ENCODE data around the gene SIRT4. TPM values are rescaled to one million over a fixed set of nuclear protein-coding genes. Genes with fewer than 3 reads are reported as not detected.

Gene SIRT4
- total and polyA plus RNA-seq, 2 of the 13 experiments (the other 11 are each of a cell fraction or from before 2014, with no cell fraction given), result 3.4 to 5.8 TPM

GRCh38 chr12:120317224-120318105 is 15.3 kb downstream of the SIRT4 start (continued):
- TF ChIP-seq HMGXB4 (CRISPR knock-in tag; IDR thresholded peaks at IDR 0.05; ENCODE audit: borderline replicate concordance in 1 of 2, low read depth in 1 of 2) (peak; percentile 75 to 92), IRF2 (CRISPR knock-in tag; IDR thresholded peaks at IDR 0.05) (peak; percentile 68; the same call in 1 of the 2 replicates), ZNF30 (CRISPR knock-in tag; IDR thresholded peaks at IDR 0.05) (no peak), SP4 (CRISPR knock-in tag; IDR thresholded peaks at IDR 0.05) (peak; percentile 80), ZHX1 (CRISPR knock-in tag; IDR thresholded peaks at IDR 0.05; ENCODE audit: low read depth) (no peak), MED1 (CRISPR knock-in tag; IDR thresholded peaks at IDR 0.05) (peak; percentile 69), THAP7 (CRISPR knock-in tag; IDR thresholded peaks at IDR 0.05) (peak; percentile 89), GFI1 (CRISPR knock-in tag; IDR thresholded peaks at IDR 0.05; ENCODE audit: borderline replicate concordance) (peak; percentile 58; the same call in 1 of the 2 replicates), RAD21 (CRISPR knock-in tag; IDR thresholded peaks at IDR 0.05) (0 out of 2 replicates have a peak, but pooled peaks have one; percentile 30), LRRFIP1 (CRISPR knock-in tag; conservative IDR thresholded peaks at IDR 0.05) (0 out of 2 replicates have a peak, but pooled peaks have one; percentile 48), TEAD3 (CRISPR knock-in tag; optimal IDR thresholded peaks at IDR 0.05; ENCODE audit: borderline replicate concordance) (peak; percentile 51), KMT2B (CRISPR knock-in tag; IDR thresholded peaks at IDR 0.05) (peak; percentile 75; the same call in 1 of the 2 replicates), SRF (IDR thresholded peaks at IDR 0.05; ENCODE audit: low read depth, low read length) (no peak), TGIF2 (CRISPR knock-in tag; IDR thresholded peaks at IDR 0.05) (no peak), ZNF224 (CRISPR knock-in tag; IDR thresholded peaks at IDR 0.05) (0 out of 2 replicates have a peak, but pooled peaks have one; percentile 27), ZFP82 (CRISPR knock-in tag; IDR thresholded peaks at IDR 0.05; ENCODE audit: borderline replicate concordance) (peak; percentile 51; the same call in 1 of the 2 replicates), CCDC6 (CRISPR knock-in tag; IDR thresholded peaks at IDR 0.05) (0 out of 2 replicates have a peak, but pooled peaks have one; percentile 79), SMARCC2 (IDR thresholded peaks at IDR 0.05) (no peak), ATF7 (IDR thresholded peaks at IDR 0.05) (peak; percentile 97), ATF7 (CRISPR knock-in tag; IDR thresholded peaks at IDR 0.05) (no peak; the same call in 1 of the 2 replicates), TBX2 (CRISPR knock-in tag; IDR thresholded peaks at IDR 0.05; ENCODE audit: borderline replicate concordance) (peak; percentile 94)

Data from HepG2 (cell line).